C4-2B (cell line): ENCODE measurements around the gene PADI3.

Experiments
- CTCF ChIP-seq: fragments of 450-650 bp; conservative IDR thresholded peaks from 2 replicates; pipeline ENCODE4 v1.5.1; 2017; ENCODE audit warnings: mild to moderate bottlenecking
- ZFX ChIP-seq: fragments of 450-650 bp; IDR thresholded peaks from 2 replicates; pipeline ENCODE4 v1.6.1; 2017

- TF ChIP-seq CTCF (no peak), ZFX (no peak)
Measured at GRCh38 chr1:17296086-17296485, 47.2 kb downstream of the PADI3 start.
